ENCODE measurements around the gene P2RX7. TPM values are rescaled to one million over a fixed set of nuclear protein-coding genes. Genes with fewer than 3 reads are reported as not detected.

The P2RX7 gene
- 1 to 10 TPM; 5.0 to 6.6 TPM for total RNA-seq

- peaks cover 3% of the 10 kb centered on the region for H3K36me3 Mint-ChIP-seq (ENCODE audit: low read depth)
- peak within 1 kb of the TSS; percentile 82 for H3K27ac Mint-ChIP-seq
- H3K9me3 Mint-ChIP-seq (ENCODE audit: low read depth), result peaks cover 3% of the 10 kb centered on the region
- peaks cover 63% of the 10 kb centered on the region for H3K4me1 Mint-ChIP-seq
- intact Hi-C loops (cut with DNase I, micrococcal nuclease), result loop anchor here in 1 of 2 experiments (1.0 to 5.0 kb wide), 3 partner anchors 11 to 446 kb away; partner anchors contain the start of genes ANAPC5 and MLEC
- DNase-seq, result peak; percentile 74
- ChIA-PET CTCF (interaction anchor here (0.6 to 1.5 kb wide), 6 partner anchors 22 to 596 kb away, joined by 3 to 5 read pairs (median 3); no protein-coding TSS in a partner anchor), POLR2A (interaction anchor here (0.6 to 0.7 kb wide), 2 partner anchors 94 to 173 kb away, joined by 3 to 5 read pairs; no protein-coding TSS in a partner anchor)
- no peaks in the 10 kb centered on the region for H3K27me3 Mint-ChIP-seq
- H3K4me3 Mint-ChIP-seq, result peak within 1 kb of the TSS; percentile 78
- ATAC-seq, result peak; percentile 42
These were observed at the start of gene P2RX7 for GRCh38 chr12:121132601-121133481. Gene P2RX7, plus strand, starts transcription at chr12:121132876. Its CDS starts 95 bp downstream, at chr12:121132971.

DNA sequence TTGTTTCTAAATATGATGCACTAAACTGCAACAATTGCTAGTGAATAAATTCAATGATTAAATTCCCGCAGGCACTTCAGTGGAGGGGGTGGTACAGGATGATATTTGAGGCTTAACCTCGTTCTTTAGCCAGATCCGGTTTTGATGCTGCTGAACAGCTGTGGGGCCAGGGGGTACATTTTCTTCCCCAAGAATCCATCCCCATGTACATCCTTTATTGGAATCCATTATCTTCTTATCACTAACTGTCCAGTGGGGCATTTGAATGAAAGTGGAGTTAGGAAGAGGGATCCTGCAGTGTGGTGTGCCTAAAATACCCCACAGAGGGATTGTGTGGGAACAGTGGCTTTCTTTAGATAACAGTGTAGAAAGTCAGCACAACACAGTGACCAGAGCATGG lies 48.4 kb upstream of the P2RX7 start:
- ATAC-seq (no peak), DNase-seq (no peak)
- no peak overlapping the region for H3K27ac Mint-ChIP-seq
- POLR2A ChIA-PET, result no interaction called here
- no peak overlapping the region for H3K4me3 Mint-ChIP-seq
- no peaks in the 10 kb centered on the region for H3K36me3 Mint-ChIP-seq (ENCODE audit: low read depth)
- H3K27me3 Mint-ChIP-seq, result no peaks in the 10 kb centered on the region
- peaks cover 7% of the 10 kb centered on the region for H3K4me1 Mint-ChIP-seq
- H3K9me3 Mint-ChIP-seq (ENCODE audit: low read depth), result no peaks in the 10 kb centered on the region
- intact Hi-C loops (cut with DNase I, micrococcal nuclease), result no loop called here
- CTCF ChIA-PET, result interaction anchor here (1.6 kb wide), 1 partner anchor 24 kb away, joined by 6 read pairs; no protein-coding TSS in a partner anchor

DNA sequence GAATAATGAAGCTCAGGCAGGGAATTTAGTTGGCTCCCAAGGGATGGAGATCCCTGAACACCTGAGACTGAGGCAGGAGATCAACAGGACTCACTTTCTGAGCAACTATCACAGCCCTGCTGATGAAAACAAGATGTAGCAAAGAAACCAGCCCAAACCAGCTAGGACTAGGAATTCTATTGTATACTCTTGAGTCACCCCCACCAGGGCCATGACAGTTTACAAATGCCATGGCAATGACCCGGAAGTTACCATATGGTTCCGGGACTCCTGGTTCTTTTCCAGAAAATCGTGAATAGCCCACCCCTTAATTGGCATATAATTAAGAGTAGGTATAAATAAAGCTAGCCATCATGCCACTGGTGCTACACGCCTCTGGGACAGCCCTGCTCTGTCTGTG lies 47.6 kb upstream of the P2RX7 start:
- DNase-seq, result no peak
- POLR2A ChIA-PET, result no interaction called here
- Mint-ChIP-seq H3K4me1 (peaks cover 7% of the 10 kb centered on the region), H3K27me3 (no peaks in the 10 kb centered on the region), H3K4me3 (no peak overlapping the region), H3K9me3 (ENCODE audit: low read depth) (no peaks in the 10 kb centered on the region), H3K36me3 (ENCODE audit: low read depth) (no peaks in the 10 kb centered on the region), H3K27ac (no peak overlapping the region)
- intact Hi-C loops (cut with DNase I, micrococcal nuclease), result no loop called here
- no peak for ATAC-seq
- CTCF ChIA-PET, result interaction anchor here (1.6 kb wide), 1 partner anchor 25 kb away, joined by 6 read pairs; no protein-coding TSS in a partner anchor

DNA sequence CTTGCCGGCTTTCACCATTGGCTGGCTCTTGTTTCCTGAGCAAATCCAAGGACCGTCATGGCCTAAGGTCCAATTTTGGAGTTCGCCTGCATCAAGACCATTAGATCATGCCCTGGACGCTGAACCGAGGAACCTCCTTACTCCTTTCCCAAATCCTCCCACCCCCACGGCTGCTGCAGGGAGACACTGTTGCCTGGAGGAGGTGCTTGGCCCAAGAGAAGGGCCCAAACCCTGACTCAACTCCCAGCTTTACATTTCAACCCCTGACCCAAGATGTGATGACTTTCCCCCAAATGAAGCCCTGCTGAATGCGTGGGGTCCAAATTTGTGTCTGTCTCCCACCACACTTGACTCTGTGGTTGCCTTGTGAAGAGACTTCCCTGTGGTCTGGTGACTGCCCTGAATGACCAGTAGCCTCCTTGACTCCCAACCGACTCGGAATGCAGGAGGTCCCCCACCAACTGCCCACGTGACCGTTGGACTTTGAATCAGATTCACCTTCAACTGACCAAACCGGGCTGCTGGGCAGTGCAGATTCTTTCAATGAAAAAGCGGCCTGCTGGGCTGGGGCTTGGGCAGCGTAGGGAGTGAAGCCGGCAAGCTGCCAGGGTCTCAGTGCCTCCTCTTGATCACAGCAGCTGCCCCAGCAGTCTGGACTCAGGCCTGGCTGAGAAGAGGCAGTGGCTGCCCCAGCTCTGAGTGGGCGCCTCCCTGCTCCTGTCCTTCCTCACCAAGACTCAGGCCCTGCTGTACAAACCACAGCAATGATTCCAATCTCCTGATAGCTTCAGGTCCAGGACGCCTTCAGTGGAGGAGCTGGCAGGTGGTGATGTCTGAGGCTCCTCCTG lies 46.9 kb upstream of the P2RX7 start:
- Mint-ChIP-seq H3K9me3 (ENCODE audit: low read depth) (no peaks in the 10 kb centered on the region), H3K4me3 (no peak overlapping the region), H3K4me1 (peaks cover 7% of the 10 kb centered on the region), H3K27ac (no peak overlapping the region), H3K27me3 (no peaks in the 10 kb centered on the region), H3K36me3 (ENCODE audit: low read depth) (no peaks in the 10 kb centered on the region)
- POLR2A ChIA-PET, result interaction anchor here (0.7 kb wide), 1 partner anchor 468 kb away, joined by 3 read pairs; no protein-coding TSS in a partner anchor
- CTCF ChIA-PET, result interaction anchor here (0.6 to 1.6 kb wide), 2 partner anchors 26 to 104 kb away, joined by 3 to 6 read pairs; no protein-coding TSS in a partner anchor
- no peak for ATAC-seq
- intact Hi-C loops (cut with DNase I, micrococcal nuclease), result no loop called here
- no peak for DNase-seq

- peaks cover 17% of the 10 kb centered on the region for H3K4me1 Mint-ChIP-seq
- no peaks in the 10 kb centered on the region for H3K27me3 Mint-ChIP-seq
- intact Hi-C loops (cut with DNase I, micrococcal nuclease), result no loop called here
- no peak for DNase-seq
- POLR2A ChIA-PET, result interaction anchor here (0.7 kb wide), 1 partner anchor 467 kb away, joined by 3 read pairs; no protein-coding TSS in a partner anchor
- H3K36me3 Mint-ChIP-seq (ENCODE audit: low read depth), result no peaks in the 10 kb centered on the region
- CTCF ChIA-PET, result no interaction called here
- no peak overlapping the region for H3K4me3 Mint-ChIP-seq
- peak overlapping the region; percentile 29 for H3K27ac Mint-ChIP-seq
- ATAC-seq, result no peak
- H3K9me3 Mint-ChIP-seq (ENCODE audit: low read depth), result no peaks in the 10 kb centered on the region
These were observed 45.8 kb upstream of the P2RX7 start for GRCh38 chr12:121086781-121087295.

DNA sequence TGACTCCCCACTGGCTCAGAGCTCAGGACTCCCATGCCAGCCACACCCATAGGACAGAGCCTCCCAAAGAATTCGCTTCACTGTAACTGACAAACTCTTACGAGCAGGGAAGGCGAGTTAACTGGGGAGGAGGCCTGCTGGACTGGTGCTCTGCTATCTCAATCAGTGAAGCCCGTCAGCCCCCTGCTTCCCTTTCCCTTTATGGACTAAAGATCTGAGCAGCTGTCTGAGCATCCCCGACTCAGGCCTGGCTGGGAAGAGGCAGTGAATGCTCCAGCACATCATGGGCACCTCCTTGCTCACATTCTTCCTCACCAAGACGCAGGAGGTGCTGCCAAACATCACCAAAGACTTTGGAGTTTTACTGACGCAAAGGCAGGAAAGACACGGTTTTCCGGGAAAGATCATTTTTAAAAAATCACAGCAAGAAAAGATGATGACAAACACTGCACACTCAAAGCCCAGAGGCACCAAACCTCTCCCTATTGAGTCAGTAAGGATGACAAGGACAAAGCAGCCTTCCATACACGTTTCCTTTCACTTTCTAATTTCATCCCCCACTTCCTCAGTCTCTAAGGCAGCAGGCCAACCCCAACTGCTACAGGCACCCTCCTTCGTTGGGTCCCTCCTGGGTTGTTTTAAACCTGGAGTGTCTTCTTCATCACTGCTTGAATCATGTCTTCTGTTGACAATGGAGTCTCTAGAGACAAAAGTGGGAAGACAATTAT lies 45.0 kb upstream of the P2RX7 start:
- H3K36me3 Mint-ChIP-seq (ENCODE audit: low read depth), result no peaks in the 10 kb centered on the region
- no peaks in the 10 kb centered on the region for H3K9me3 Mint-ChIP-seq (ENCODE audit: low read depth)
- no peak for DNase-seq
- H3K27me3 Mint-ChIP-seq, result no peaks in the 10 kb centered on the region
- peak; percentile 43 for ATAC-seq
- H3K27ac Mint-ChIP-seq, result peak overlapping the region; percentile 5
- intact Hi-C loops (cut with DNase I, micrococcal nuclease), result no loop called here
- ChIA-PET CTCF (no interaction called here), POLR2A (no interaction called here)
- H3K4me1 Mint-ChIP-seq, result peaks cover 25% of the 10 kb centered on the region
- H3K4me3 Mint-ChIP-seq, result no peak overlapping the region

DNA sequence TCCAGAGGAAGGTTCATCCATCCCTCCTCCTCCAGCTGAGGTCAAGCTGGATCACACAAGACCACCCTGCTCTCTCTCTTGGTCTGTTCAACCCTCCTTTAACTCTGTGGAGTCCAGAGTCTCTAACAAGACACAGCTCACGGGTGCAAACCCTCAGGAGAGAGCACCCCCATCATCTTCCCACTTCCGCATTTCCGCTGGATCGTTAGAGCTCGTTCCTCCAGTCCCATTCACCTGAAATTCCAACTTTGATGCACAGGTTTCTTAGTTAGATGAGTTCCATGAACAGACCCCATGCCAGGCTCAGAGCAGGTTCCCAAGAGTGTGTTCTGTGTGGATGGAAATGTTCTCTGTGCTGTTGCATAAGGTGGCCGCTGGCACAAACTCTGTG lies 44.5 kb upstream of the P2RX7 start:
- peaks cover 3% of the 10 kb centered on the region for H3K9me3 Mint-ChIP-seq (ENCODE audit: low read depth)
- H3K27me3 Mint-ChIP-seq, result no peaks in the 10 kb centered on the region
- DNase-seq (no peak), ATAC-seq (no peak)
- peaks cover 30% of the 10 kb centered on the region for H3K4me1 Mint-ChIP-seq
- H3K4me3 Mint-ChIP-seq, result no peak overlapping the region
- no peak overlapping the region for H3K27ac Mint-ChIP-seq
- ChIA-PET CTCF (no interaction called here), POLR2A (no interaction called here)
- H3K36me3 Mint-ChIP-seq (ENCODE audit: low read depth), result no peaks in the 10 kb centered on the region
- intact Hi-C loops (cut with DNase I, micrococcal nuclease), result no loop called here

DNA sequence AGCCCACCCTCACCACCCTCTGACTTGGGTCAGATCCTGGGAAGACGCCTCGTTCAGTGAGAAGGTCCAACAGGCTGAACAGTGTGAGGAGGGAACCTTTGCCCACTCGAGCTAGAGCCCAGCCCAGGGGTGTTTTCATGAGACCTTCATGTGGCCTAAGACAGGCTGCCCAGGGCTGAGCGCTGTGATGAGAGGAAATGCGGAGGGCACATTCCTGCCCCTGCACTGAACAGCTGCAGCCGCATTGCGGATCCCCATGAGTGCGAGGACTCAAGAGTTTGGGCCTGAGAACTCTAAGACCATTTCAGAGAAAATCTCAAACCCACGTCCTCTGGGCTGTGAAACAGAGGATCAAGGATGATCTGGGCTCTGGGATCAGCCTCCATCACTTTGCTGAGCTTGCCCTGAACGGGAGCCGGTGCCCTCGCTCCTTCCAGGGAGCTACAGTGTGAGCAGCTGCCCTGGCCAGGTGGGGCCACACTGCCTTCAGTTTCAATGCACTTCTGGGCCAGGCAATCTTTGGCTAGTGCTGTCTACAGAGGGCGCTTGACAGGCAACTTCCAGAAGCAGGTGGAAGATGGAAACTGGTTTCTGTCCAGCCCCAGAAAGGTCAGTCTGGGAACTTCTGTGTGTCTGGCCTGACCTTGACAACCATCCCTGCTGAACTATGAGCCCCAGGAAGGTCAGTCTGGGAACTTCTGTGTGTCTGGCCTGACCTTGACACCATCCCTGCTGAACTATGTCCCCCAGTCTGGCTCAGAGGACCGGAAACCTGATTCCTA lies 43.5 kb upstream of the P2RX7 start:
- H3K36me3 Mint-ChIP-seq (ENCODE audit: low read depth), result no peaks in the 10 kb centered on the region
- peaks cover 3% of the 10 kb centered on the region for H3K9me3 Mint-ChIP-seq (ENCODE audit: low read depth)
- H3K27ac Mint-ChIP-seq, result no peak overlapping the region
- ChIA-PET CTCF (interaction anchor here (0.6 kb wide), 1 partner anchor 634 kb away, joined by 4 read pairs; no protein-coding TSS in a partner anchor), POLR2A (no interaction called here)
- ATAC-seq (no peak), DNase-seq (no peak)
- peaks cover 34% of the 10 kb centered on the region for H3K4me1 Mint-ChIP-seq
- no peaks in the 10 kb centered on the region for H3K27me3 Mint-ChIP-seq
- intact Hi-C loops (cut with DNase I, micrococcal nuclease), result no loop called here
- no peak overlapping the region for H3K4me3 Mint-ChIP-seq

DNA sequence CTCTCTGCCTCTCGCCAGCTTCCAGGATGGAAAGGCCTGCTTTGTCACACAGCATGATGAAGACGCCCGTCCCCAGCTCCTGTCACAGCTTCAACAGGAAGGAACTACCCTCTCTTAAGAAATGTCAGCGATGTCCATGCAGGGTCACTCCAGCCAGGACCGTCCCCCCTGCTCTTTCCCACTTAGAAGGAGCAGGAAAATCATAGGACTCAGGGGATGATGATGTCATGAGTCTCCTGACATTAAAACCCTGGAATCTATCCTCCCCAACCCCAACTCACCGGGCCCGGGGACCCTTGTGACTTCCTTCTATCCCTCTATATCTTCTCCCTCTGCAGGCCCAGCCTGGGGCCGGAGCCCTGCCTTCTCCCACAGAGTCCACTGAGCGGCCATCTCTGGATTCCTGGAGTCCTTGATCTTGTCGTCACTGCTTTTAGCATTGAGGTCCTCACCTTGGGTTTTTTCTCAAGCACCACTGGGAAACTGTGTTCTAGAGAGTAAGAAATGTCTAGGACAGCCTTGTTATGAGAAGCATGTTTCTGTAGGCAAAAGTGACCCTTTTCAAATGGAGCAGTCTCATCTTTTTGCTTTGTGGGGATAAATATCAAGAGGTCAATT lies 42.8 kb upstream of the P2RX7 start:
- POLR2A ChIA-PET, result no interaction called here
- CTCF ChIA-PET, result interaction anchor here (0.6 kb wide), 1 partner anchor 635 kb away, joined by 4 read pairs; no protein-coding TSS in a partner anchor
- H3K4me1 Mint-ChIP-seq, result peaks cover 34% of the 10 kb centered on the region

More for the DNA sequence above, 42.8 kb upstream of the P2RX7 start:
- no peak for DNase-seq
- H3K9me3 Mint-ChIP-seq (ENCODE audit: low read depth), result peaks cover 3% of the 10 kb centered on the region
- intact Hi-C loops (cut with DNase I, micrococcal nuclease), result loop anchor here in 1 of 2 experiments (5.0 kb wide), 1 partner anchor 73 kb away; the partner anchor contains the start of gene C12orf43
- no peak overlapping the region for H3K4me3 Mint-ChIP-seq
- no peaks in the 10 kb centered on the region for H3K27me3 Mint-ChIP-seq
- no peaks in the 10 kb centered on the region for H3K36me3 Mint-ChIP-seq (ENCODE audit: low read depth)
- no peak for ATAC-seq
- H3K27ac Mint-ChIP-seq, result no peak overlapping the region

All from activated CD4-positive, alpha-beta T cell treated with anti-CD3 and anti-CD28 coated beads for 36 hours (primary cell).